ENCODE results near the gene AK8.

The AK8 gene

DNA sequence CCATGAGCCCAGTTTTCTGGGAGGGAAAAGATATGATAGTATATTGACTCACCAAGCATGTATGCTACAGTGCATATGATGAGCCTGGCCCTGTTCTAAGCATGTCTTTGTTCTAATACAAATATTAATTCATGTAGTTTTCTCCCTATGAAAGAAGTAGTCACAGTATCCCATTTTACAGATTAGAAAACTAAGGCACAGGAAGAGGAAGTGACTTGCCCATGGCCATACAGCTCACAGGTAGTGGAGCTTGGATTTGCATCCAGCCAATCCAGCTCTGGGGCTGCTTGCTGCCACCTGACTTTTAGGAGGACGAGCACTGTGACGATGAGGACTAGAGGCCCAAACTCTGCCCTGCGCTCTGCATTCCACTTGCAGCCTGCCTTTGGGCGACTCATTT lies 76.4 kb downstream of the AK8 start:
- Histone ChIP-seq H3K27ac (ENCODE audit: low read length) (no peak overlapping the region), H3K4me1 (ENCODE audit: insufficient read depth, low read length) (peaks cover 7% of the 10 kb centered on the region; the same call in 1 of the 2 replicates), H3K9me3 (ENCODE audit: insufficient read depth, low read depth, low read length) (no peaks in the 10 kb centered on the region), H3K4me3 (ENCODE audit: low read length) (no peak overlapping the region), H3K9ac (ENCODE audit: low read depth, low read length) (no peak overlapping the region), H3K36me3 (ENCODE audit: insufficient read depth, low read depth, low read length) (no peaks in the 10 kb centered on the region), H3K27me3 (ENCODE audit: insufficient read depth, low read length) (peaks cover 43% of the 10 kb centered on the region)

DNA sequence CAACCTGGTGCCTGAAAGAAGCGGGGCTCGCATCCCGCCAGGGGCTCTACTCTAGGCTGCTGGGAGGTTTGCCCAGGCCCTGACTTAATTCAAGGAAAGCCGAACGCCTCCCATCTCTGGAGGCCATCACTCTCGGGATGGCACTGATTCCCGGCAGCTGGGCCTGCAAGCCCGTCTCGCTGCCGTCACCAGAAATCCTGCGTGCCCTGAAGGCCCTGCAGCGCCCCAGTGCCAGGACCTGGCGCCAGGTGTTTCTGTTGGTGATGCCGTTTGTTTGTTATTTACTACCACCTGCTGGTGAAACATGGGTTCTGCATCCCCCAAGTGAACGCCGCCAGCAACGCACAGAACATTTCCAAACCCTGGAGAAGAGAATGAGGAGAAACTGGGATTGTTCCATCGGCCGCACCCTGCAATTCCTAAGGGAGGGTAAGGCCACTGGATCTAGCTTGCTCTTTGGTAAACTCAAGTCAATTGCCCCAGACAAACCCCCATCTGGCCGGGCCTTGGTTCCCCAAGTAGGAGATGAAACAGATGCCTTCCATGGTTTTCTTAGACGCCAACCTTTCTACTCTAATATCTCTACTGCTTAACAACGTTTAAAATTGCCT lies 77.9 kb downstream of the AK8 start:
- H3K9me3 ChIP-seq (ENCODE audit: insufficient read depth, low read depth, low read length) = no peaks in the 10 kb centered on the region
- H3K4me1 ChIP-seq (ENCODE audit: insufficient read depth, low read length) = no peaks in the 10 kb centered on the region
- H3K4me3 ChIP-seq (ENCODE audit: low read length) = no peak overlapping the region
- no peaks in the 10 kb centered on the region for H3K36me3 ChIP-seq (ENCODE audit: insufficient read depth, low read depth, low read length)
- H3K9ac ChIP-seq (ENCODE audit: low read depth, low read length) = no peak overlapping the region
- no peak overlapping the region for H3K27ac ChIP-seq (ENCODE audit: low read length)
- peaks cover 58% of the 10 kb centered on the region for H3K27me3 ChIP-seq (ENCODE audit: insufficient read depth, low read length)

DNA sequence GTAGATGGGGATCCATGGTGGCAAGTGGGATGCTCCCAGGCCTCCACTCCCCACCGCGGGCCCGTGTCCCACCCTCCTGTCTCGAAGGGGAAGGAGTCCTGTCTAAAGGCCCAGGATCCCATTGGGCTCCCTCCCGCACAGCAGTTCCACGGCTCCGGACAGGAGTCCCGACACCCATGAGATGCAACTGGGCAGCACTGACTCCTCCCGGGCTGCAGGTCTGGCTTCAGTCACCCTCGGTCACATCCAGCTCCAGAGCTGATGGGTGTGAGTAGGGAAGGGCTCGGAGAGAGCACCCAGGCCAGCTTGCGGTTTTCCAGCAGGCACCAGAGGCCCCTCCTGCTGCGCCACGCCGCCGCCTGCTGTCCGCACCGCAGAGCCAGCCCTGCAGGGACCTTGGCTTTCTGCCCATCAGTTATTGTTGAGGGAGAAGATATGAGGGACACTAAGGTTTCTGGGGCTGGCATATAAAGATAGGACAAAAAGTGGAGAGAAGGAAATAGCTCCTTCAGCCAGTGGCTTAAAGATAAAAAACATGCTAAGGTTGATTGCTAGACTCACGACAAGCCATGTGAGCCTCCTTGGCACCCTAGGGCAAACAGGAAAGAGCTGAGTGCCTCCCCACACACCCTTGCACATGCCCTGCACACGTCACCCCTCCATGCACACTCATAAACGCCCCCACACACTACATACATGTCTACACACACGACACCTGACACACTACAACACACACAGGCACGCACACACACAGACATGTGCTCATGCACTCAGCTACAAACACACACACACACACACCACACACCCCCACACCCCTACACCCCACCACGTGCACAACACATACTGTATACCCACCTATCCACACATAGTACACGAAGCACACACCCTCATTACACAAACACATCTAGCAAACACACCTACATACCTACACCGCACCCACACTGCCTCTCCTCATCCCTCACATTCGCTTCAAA lies 79.0 kb downstream of the AK8 start:
- H3K9ac ChIP-seq (ENCODE audit: low read depth, low read length) = no peak overlapping the region
- H3K4me1 ChIP-seq (ENCODE audit: insufficient read depth, low read length) = no peaks in the 10 kb centered on the region
- H3K27ac ChIP-seq (ENCODE audit: low read length) = no peak overlapping the region
- no peaks in the 10 kb centered on the region for H3K9me3 ChIP-seq (ENCODE audit: insufficient read depth, low read depth, low read length)
- peaks cover 68% of the 10 kb centered on the region for H3K27me3 ChIP-seq (ENCODE audit: insufficient read depth, low read length)
- H3K4me3 ChIP-seq (ENCODE audit: low read length) = no peak overlapping the region
- H3K36me3 ChIP-seq (ENCODE audit: insufficient read depth, low read depth, low read length) = no peaks in the 10 kb centered on the region

DNA sequence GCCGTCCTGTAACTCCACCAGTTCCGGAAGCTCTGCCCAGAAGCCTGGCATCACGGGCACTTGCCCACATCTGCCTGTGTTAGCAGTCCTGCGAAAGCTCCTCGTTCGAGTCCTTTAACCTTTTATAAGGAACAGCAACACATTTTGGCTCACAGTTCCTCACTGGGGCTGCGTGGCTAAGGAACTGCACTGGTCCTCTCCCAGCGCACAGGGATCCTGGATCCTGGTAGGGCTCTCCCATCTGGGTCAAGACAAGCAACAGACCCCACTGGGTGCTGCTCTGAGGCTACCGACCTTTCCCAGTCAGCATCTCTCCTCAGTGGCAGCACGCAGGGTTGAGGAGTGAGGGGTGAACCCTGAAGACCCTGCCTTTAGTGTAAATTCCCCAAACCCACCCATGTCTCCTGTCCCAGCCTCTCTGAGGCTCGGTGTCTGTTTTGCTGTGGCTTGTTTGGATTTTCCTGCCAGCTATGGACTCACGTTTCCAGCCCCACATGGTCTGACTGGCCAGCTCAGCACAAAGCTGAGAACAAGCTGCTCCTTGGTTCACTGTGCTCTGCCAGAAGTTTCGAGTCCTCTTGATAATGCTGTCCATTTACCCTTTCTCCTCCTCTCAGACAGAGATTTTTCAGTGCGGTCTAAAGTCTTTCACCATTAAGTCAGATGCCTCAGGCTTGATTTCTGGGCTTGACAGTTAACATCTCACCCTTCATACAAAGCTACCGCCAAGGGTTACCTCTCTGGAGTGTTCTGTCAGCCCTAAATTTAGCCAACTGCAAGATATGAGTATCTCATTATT lies 80.0 kb downstream of the AK8 start:
- no peaks in the 10 kb centered on the region for H3K36me3 ChIP-seq (ENCODE audit: insufficient read depth, low read depth, low read length)
- H3K9ac ChIP-seq (ENCODE audit: low read depth, low read length) = no peak overlapping the region
- no peaks in the 10 kb centered on the region for H3K4me1 ChIP-seq (ENCODE audit: insufficient read depth, low read length)
- no peaks in the 10 kb centered on the region for H3K9me3 ChIP-seq (ENCODE audit: insufficient read depth, low read depth, low read length)
- H3K27me3 ChIP-seq (ENCODE audit: insufficient read depth, low read length) = peaks cover 79% of the 10 kb centered on the region
- no peak overlapping the region for H3K4me3 ChIP-seq (ENCODE audit: low read length)
- no peak overlapping the region for H3K27ac ChIP-seq (ENCODE audit: low read length)

DNA sequence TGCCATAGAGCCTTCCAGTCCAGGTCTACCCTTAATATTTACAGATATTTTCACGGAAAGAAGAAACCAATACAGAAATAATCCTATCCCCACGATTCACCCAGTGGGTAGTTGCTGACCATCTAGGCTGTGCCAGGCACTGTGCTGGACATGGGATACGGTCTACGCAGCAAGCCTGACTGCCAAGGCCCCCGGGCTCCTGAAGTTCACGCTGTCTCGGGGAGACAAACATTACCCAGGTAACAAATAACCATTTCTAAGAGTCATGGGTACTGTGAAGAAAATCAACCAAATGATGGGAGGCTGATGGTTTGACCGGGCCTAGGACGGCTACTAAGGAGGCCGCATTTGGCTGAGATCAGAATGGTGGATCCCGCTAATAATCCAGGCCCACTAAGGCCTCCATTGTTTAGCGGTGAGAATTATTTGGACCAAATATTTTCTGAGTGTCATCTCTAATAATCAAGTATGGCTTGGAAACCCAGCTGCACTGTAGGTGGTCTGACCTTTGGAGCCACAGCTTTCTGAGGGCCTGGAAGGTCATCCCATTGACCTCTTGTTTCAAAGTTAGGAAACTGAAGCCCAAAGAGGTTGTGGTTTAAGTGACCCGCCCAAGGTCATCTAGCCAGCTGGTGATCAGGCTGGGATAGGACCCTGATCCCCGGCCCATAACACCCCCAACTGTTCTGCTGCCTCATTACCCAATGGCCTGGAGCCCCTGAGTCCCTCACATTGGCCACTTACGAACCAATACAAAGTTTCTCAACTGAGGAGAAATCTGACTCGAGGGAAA lies 82.4 kb downstream of the AK8 start:
- Histone ChIP-seq H3K9ac (ENCODE audit: low read depth, low read length) (no peak overlapping the region), H3K4me3 (ENCODE audit: low read length) (no peak overlapping the region), H3K36me3 (ENCODE audit: insufficient read depth, low read depth, low read length) (no peaks in the 10 kb centered on the region), H3K4me1 (ENCODE audit: insufficient read depth, low read length) (no peaks in the 10 kb centered on the region), H3K9me3 (ENCODE audit: insufficient read depth, low read depth, low read length) (no peaks in the 10 kb centered on the region; the same call in 1 of the 2 replicates), H3K27me3 (ENCODE audit: insufficient read depth, low read length) (peaks cover 90% of the 10 kb centered on the region), H3K27ac (ENCODE audit: low read length) (no peak overlapping the region)

DNA sequence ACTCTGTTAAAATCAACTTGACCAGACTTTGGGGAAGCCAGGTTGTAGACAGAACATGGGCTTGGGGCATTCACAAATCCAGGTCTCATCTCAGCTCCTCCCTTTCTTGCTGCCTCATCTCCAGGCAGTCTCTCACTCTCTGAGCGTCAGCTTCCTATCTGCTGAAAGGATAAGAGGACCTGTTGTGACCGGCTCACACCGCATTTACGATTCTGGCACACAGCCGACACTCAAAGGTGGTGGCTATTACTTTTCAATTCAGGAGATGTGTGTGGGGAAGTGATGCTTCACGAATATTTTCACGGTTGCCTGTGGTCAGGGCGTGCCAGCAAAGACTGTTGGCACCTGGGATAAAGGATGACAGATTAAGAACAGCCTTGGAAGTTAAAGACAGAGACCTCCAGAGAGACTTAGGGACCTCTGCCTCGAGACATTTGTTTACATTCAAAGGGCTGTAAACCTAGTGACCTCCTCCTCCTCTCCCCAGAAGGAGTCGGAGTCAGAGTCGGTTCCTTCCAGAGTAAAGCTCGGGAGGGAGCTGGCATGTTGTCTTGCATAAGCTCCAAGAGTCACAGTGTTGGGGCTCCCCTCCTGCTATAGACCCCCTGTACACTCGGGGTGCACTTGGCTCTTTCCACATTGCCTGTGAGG lies 83.2 kb downstream of the AK8 start:
- Histone ChIP-seq H3K27me3 (ENCODE audit: insufficient read depth, low read length) (peaks cover 84% of the 10 kb centered on the region), H3K4me3 (ENCODE audit: low read length) (no peak overlapping the region), H3K9me3 (ENCODE audit: insufficient read depth, low read depth, low read length) (no peaks in the 10 kb centered on the region; the same call in 1 of the 2 replicates), H3K4me1 (ENCODE audit: insufficient read depth, low read length) (no peaks in the 10 kb centered on the region), H3K36me3 (ENCODE audit: insufficient read depth, low read depth, low read length) (no peaks in the 10 kb centered on the region), H3K9ac (ENCODE audit: low read depth, low read length) (no peak overlapping the region), H3K27ac (ENCODE audit: low read length) (no peak overlapping the region)

DNA sequence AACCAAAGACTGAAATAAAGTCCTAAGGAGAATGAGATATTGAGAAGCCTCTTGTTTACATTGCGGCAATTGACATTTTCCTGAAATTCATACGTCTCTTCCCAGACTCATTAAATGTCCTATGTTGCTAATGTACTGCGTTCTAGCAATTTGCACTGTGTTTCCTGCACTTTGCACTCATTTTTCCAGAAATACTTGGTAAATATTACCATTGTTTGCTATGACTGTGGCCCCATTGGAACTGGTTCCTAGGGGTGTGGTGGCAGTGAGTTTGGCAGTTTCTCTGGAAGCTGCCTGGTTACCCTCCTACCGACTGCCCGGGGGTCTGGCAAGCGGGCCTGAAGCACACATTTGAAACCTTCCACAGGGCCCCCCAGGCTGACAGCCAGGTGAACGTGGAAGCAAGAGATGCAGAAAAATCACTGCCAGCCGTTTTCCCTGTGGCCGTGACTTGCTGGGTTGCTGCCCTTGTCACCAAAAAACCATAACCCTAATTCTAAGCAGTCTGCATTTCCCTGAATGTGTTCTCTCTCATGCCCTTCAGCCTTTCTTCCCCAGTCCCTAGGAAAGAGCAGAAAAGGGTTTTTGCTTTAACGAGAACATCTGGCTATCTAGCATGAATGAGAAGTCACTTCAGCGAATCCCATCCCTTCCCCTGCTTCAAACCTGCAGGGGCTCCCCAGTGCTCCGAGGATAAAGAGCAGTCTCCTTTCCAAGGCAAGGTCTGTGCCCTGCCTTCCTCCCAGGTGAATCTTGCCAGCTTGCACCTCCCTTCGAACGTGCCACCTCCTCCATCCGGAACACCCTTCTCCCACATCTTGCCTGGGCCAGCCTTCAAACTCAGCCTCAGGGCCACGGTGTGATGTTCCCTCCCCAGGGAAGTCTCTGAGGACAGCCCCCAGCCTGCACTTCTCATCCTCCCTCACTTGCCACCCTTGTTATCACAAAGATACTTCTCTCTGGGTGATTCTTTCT lies 84.2 kb downstream of the AK8 start:
- no peak overlapping the region for H3K27ac ChIP-seq (ENCODE audit: low read length)
- no peaks in the 10 kb centered on the region for H3K4me1 ChIP-seq (ENCODE audit: insufficient read depth, low read length)
- no peak overlapping the region for H3K9ac ChIP-seq (ENCODE audit: low read depth, low read length)
- no peaks in the 10 kb centered on the region; the same call in 1 of the 2 replicates for H3K9me3 ChIP-seq (ENCODE audit: insufficient read depth, low read depth, low read length)
- H3K27me3 ChIP-seq (ENCODE audit: insufficient read depth, low read length) = peaks cover 75% of the 10 kb centered on the region
- no peaks in the 10 kb centered on the region for H3K36me3 ChIP-seq (ENCODE audit: insufficient read depth, low read depth, low read length)
- H3K4me3 ChIP-seq (ENCODE audit: low read length) = no peak overlapping the region

DNA sequence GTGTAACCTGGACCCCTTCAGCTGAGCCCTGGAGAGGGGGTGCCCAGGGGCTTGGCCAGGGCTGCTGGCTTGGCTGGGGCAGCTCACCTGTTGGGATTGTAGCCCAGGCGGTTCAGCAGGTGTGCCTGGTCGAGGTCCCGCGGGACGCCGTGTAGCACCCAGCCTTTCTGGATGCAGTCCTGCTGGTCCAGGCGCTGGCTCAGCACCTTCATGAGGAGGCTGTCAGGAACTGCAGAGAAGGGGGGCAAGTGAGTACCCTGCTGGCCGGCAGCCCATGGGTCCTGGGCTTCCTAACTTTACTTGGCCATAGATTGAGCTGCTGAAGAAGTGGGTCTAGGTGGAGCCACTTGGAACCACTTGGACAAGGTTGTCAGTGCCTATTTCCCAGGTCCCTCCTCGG lies 85.5 kb downstream of the AK8 start:
- H3K4me3 ChIP-seq (ENCODE audit: low read length) = no peak overlapping the region
- no peaks in the 10 kb centered on the region; the same call in 1 of the 2 replicates for H3K9me3 ChIP-seq (ENCODE audit: insufficient read depth, low read depth, low read length)
- peaks cover 61% of the 10 kb centered on the region for H3K27me3 ChIP-seq (ENCODE audit: insufficient read depth, low read length)
- no peak overlapping the region for H3K27ac ChIP-seq (ENCODE audit: low read length)
- H3K4me1 ChIP-seq (ENCODE audit: insufficient read depth, low read length) = no peaks in the 10 kb centered on the region
- no peaks in the 10 kb centered on the region for H3K36me3 ChIP-seq (ENCODE audit: insufficient read depth, low read depth, low read length)
- no peak overlapping the region for H3K9ac ChIP-seq (ENCODE audit: low read depth, low read length)

DNA sequence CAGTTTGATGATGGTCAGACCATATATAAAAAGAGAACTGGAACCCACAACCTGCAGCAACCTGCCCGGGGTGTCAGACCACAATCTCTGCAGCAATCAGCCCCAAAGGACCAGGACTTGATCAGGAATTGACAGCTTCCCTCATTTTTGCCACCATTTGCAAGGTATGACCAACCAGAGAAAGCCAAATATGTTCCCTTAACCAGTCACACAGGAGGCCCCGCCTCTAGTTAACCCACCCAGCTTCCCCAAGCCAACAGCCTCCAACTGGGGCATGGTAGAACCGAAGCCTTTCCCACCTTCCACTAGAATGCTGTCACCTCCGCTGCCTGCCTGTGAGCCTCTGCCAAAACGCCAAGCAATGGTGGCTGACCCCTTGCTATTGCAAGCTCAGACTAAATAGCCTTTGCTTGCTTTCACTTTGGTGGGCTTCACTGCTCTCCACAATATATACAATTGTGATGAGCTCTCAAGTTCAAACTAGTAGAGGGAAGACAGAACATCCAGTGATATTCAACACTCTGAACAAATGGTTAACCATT lies 86.3 kb downstream of the AK8 start:
- Histone ChIP-seq H3K4me1 (ENCODE audit: insufficient read depth, low read length) (no peaks in the 10 kb centered on the region), H3K27ac (ENCODE audit: low read length) (no peak overlapping the region), H3K4me3 (ENCODE audit: low read length) (no peak overlapping the region), H3K9ac (ENCODE audit: low read depth, low read length) (no peak overlapping the region), H3K36me3 (ENCODE audit: insufficient read depth, low read depth, low read length) (no peaks in the 10 kb centered on the region), H3K27me3 (ENCODE audit: insufficient read depth, low read length) (peaks cover 53% of the 10 kb centered on the region), H3K9me3 (ENCODE audit: insufficient read depth, low read depth, low read length) (no peaks in the 10 kb centered on the region; the same call in 1 of the 2 replicates)

DNA sequence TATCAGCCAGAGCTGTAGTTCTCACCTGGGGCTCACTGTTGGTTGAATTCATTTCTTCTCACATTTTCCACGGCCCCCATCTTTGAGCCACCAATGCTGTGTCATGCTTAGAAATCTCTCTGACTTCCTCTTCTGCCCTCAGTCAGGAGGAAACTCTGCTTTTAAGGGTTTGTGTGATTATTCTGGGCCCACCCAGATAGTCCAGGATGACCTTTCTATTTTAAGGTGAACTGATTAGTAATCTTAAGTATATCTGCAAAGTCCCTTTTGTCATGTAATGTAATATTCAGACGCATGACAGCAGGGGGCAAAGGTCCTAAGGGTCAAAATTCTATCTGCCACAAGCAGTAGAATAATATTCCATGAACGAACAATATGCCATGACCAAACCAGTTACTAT lies 88.4 kb downstream of the AK8 start:
- Histone ChIP-seq H3K27me3 (ENCODE audit: insufficient read depth, low read length) (peaks cover 33% of the 10 kb centered on the region), H3K36me3 (ENCODE audit: insufficient read depth, low read depth, low read length) (no peaks in the 10 kb centered on the region), H3K9me3 (ENCODE audit: insufficient read depth, low read depth, low read length) (no peaks in the 10 kb centered on the region; the same call in 1 of the 2 replicates), H3K4me1 (ENCODE audit: insufficient read depth, low read length) (no peaks in the 10 kb centered on the region), H3K27ac (ENCODE audit: low read length) (no peak overlapping the region), H3K9ac (ENCODE audit: low read depth, low read length) (no peak overlapping the region), H3K4me3 (ENCODE audit: low read length) (no peak overlapping the region)
